ENCODE data around the gene PRR14.

GRCh38 chr16:30636599-30636998 is 14.2 kb upstream of the PRR14 start:
- TF ChIP-seq CTCF (tag by site-specific recombination; IDR thresholded peaks at IDR 0.05), result no peak
- no peak for TF ChIP-seq ZNF214 (tag by site-specific recombination; IDR thresholded peaks at IDR 0.05; ENCODE audit: borderline replicate concordance)
- TF ChIP-seq ZBTB11 (tag by site-specific recombination; conservative IDR thresholded peaks at IDR 0.05; ENCODE audit: low read depth), result no peak
- TF ChIP-seq TCF7L2 (IDR thresholded peaks at IDR 0.05; ENCODE audit: borderline replicate concordance, low read depth, low read length), result no peak
- TF ChIP-seq TRIM28 (IDR thresholded peaks at IDR 0.05; ENCODE audit: borderline replicate concordance, low read length), result no peak
- no peak for TF ChIP-seq ZNF768 (tag by site-specific recombination; IDR thresholded peaks at IDR 0.05)
- no peak for TF ChIP-seq ZNF658 (tag by site-specific recombination; IDR thresholded peaks at IDR 0.05)
- no peak for TF ChIP-seq ZNF362 (tag by site-specific recombination; IDR thresholded peaks at IDR 0.05)
- no peak for TF ChIP-seq ZNF707 (tag by site-specific recombination; IDR thresholded peaks at IDR 0.05)
- no peak for TF ChIP-seq ZNF2 (tag by site-specific recombination; IDR thresholded peaks at IDR 0.05)
- no peak for TF ChIP-seq ZNF704 (tag by site-specific recombination; IDR thresholded peaks at IDR 0.05)
- no peak for TF ChIP-seq ZBTB20 (tag by site-specific recombination; IDR thresholded peaks at IDR 0.05)
- TF ChIP-seq ZNF837 (tag by site-specific recombination; IDR thresholded peaks at IDR 0.05), result no peak
- TF ChIP-seq HOXC10 (CRISPR knock-in tag; IDR thresholded peaks at IDR 0.05), result no peak
